Non-pigmented ciliary epithelial cell (primary cell): ENCODE results near the gene CNOT6L.

ENCODE experiments used
- DNase-seq: peaks from one replicate; pipeline ENCODE4 v3.0.0-alpha.2; 2010; ENCODE audit warnings: low read depth

The CNOT6L gene

GRCh38 chr4:77712675-77713074 is 106.5 kb downstream of the CNOT6L start:
- DNase-seq, result no peak

GRCh38 chr4:77711469-77711868 is 107.7 kb downstream of the CNOT6L start:
- no peak for DNase-seq

GRCh38 chr4:77710684-77711083 is 108.5 kb downstream of the CNOT6L start:
- DNase-seq, result no peak

GRCh38 chr4:77710059-77710458 is 109.1 kb downstream of the CNOT6L start:
- no peak for DNase-seq

GRCh38 chr4:77706717-77707116 is 112.5 kb downstream of the CNOT6L start:
- DNase-seq, result no peak

GRCh38 chr4:77703666-77704065 is 115.5 kb downstream of the CNOT6L start:
- DNase-seq, result no peak

GRCh38 chr4:77701121-77701520 is 118.0 kb downstream of the CNOT6L start:
- no peak for DNase-seq

GRCh38 chr4:77699731-77700210 is 119.4 kb downstream of the CNOT6L start:
- DNase-seq, result peak; percentile 80

- DNase-seq, result peak; percentile 36
Observed at GRCh38 chr4:77697860-77698590, 121.1 kb downstream of the CNOT6L start.

GRCh38 chr4:77695774-77696173 is 123.4 kb downstream of the CNOT6L start:
- DNase-seq, result peak; percentile 97

GRCh38 chr4:77692847-77693432 is 126.2 kb downstream of the CNOT6L start:
- DNase-seq, result no peak

GRCh38 chr4:77681792-77682191 is 137.4 kb downstream of the CNOT6L start:
- DNase-seq, result no peak

- no peak for DNase-seq
Observed at GRCh38 chr4:77676842-77677241, 142.3 kb downstream of the CNOT6L start.

GRCh38 chr4:77671051-77671450 is 148.1 kb downstream of the CNOT6L start:
- DNase-seq, result no peak

GRCh38 chr4:77669946-77670590 is 149.1 kb downstream of the CNOT6L start:
- no peak for DNase-seq

GRCh38 chr4:77665381-77666069 is 153.6 kb downstream of the CNOT6L start:
- DNase-seq, result no peak
